Stimulated activated CD4-positive, alpha-beta T cell treated with anti-CD3 and anti-CD28 coated beads, Interleukin-4, amount 100 ng/mL, for 24 hours (primary cell): ENCODE results near the gene ATP11A.
"Not testable (repeated sequence)": the region's sequence is repeated elsewhere in the genome, so short reads cannot be mapped to it uniquely, and the experiment has no call there.

ENCODE experiments used
- DNase-seq: peaks from one replicate; pipeline ENCODE4 v3.0.0-alpha.2; 2020

The ATP11A gene

GRCh38 chr13:112779856-112780604 is 90.2 kb downstream of the ATP11A start:
- DNase-seq: no peak

GRCh38 chr13:112781287-112781686 is 91.4 kb downstream of the ATP11A start:
- no peak for DNase-seq

- DNase-seq: no peak
Measured at GRCh38 chr13:112781881-112782361, 92.1 kb downstream of the ATP11A start.

- no peak for DNase-seq
Measured at GRCh38 chr13:112782429-112783010, 92.7 kb downstream of the ATP11A start.

GRCh38 chr13:112783135-112783977 is 93.5 kb downstream of the ATP11A start:
- no peak for DNase-seq

DNA sequence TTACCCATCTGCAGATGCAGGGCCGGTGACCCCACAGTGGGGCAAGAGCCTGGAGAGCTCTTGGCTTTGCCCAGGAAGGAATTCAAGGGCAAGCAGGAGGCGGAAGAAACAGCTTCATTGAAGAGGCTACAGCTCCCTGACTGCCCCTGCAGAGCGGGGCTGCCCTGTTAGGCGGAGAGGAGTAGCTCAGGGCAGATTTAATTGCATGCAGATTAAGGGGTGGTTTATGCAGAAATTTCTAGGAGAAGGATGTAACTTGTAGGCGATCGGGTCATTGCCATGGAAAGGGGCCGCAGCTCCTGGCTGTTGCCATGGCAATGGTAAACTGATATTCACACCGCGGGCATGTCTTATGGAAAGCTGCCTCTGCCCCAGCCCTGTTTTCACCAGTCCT is 94.1 kb downstream of the ATP11A start:
- no peak for DNase-seq

DNA sequence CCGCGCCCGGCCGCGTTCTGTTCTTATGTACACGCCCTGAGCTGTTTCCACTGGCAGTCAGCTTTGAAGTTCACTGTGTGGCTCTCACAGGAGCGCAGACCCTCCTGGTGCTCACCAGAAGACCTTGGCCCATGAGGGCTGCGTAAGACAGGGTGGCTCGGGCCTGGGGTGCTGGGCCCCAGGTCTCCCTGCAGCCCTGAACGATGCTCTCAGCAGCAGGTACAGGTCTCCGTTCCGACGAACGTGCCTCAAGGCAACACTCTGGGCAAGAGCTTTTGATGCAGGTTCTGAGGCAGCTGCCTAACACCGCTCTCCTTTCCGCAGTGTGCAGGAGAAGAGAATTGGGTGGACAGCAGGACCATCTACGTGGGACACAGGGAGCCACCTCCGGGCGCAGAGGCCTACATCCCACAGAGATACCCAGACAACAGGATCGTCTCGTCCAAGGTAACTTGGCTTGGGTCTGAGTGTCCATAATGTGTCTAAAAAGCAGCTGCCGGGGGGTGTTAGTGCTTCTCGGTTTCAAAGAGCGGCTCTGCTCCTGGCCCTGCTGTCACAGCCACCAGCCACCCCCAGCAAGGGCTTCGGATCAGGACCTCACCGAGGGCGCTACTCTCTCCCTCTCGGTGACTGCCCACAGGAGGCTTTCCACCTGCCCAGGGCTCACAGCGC is 95.1 kb downstream of the ATP11A start:
- no peak for DNase-seq

- no peak for DNase-seq
Measured at GRCh38 chr13:112785483-112785856, 95.6 kb downstream of the ATP11A start.

DNA sequence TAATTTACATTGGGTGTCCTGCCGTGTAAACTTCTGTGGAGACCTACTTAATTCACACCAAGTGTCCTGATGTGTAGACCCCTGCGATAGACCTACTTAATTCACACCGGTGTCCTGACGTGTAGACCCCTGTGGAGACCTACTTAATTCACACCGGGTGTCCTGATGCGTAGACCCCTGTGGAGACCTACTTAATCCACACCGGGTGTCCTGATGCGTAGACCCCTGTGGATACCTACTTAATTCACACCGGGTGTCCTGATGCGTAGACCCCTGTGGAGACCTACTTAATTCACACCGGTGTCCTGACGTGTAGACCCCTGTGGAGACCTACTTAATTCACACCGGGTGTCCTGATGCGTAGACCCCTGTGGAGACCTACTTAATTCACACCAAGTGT is 97.0 kb downstream of the ATP11A start:
- DNase-seq: not testable (repeated sequence)

- DNase-seq: no peak
Measured at GRCh38 chr13:112790735-112791641, 101.2 kb downstream of the ATP11A start.

DNA sequence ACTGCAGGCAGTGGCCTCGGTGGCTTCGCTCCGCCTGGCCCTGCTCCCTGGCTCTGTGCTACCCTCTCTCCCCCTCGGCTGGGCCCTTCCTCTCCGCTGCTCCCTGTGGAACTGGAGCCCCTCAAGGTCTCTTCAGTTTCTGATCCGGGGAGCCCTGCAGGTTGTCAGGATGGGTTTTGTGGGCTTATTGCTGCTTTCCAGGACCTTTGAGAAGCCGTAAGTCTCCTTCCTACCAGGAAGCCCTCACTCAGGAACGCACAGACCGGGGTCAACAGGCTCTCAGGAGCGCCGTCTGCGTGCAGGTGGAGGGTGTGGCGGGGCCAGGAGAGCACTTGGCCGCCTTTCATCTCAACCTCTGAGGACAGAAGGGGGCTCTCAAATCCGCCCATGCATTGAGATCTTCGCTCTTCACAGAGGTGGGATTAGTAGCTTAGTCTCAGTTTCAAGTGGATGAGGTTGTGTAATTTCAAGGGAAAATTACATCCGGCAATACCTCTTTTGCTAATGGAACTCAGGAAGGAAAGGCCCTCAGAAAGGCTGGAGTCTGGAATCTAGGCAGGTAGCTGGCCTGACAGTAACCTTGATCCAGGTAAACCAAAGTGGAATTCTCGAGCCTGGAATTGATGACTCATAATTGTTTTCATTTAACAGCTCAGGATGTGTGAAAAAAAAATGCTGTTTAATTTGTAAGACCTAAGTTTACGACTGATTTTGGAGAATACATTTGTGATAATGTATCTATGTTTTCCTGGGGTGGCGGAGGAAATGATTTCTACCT is 102.0 kb downstream of the ATP11A start:
- no peak for DNase-seq

- no peak for DNase-seq
Measured at GRCh38 chr13:112792511-112792910, 102.7 kb downstream of the ATP11A start.

DNA sequence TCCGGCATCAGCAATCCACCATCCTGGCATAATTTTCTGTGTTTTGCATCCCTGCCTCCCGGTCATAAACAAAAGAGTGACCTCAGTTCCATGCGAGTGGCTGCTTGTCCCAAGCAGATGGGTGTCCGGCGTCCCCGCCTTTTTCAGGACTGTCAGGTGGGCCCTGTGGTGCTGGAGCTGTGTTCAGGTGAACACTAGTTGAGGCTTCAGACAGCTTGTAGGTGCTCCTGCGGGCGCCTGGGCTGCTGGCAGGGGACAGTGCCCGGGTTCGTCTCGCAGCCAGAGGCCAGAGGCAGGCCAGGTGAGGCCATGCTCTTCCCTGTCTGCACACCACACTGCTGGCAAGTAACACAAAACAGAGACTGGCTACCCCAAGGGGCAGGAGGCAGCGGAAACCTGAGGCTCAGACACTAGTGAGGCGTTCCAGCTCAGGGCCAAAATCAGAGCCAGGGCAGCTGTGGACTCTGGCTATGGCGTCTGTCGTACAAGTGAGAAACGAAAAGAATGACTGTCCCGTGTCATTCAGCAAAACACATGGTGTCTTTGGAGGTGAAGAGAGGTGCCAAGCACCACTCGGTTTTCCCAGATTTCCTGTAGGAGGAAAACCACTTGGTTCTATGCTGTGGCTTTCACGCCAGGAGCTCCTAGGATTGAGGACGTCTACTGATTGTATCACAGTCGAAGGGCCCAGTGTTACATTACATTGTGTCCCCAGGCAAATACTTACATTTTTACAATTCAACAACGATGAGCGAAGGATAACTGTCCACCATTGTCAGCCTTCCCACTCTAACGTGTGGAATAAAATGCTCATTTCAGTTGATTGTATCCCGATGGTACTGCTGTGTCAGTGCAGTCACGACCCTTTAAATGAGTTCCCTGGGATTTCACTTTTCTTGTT is 104.0 kb downstream of the ATP11A start:
- no peak for DNase-seq

DNA sequence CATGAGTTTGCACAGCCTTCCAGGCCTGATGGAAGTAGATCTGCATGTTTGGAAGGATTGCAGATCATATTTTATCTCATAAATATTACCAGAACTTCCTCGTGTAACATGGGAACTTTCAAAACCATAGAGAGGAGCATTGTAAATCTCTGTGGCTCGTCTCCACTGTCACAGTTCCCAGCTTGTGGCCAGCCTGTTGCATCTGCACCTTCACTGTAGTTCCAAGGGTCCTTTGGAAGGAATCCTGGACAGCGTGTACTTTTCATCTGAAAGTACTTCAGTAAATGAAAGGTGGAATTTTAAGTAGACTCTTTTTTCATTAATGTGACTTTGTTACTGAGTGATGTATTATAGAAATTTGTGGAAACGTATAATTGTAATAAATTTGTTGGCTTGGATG is 105.4 kb downstream of the ATP11A start:
- no peak for DNase-seq

GRCh38 chr13:112796190-112796915 is 106.5 kb downstream of the ATP11A start:
- no peak for DNase-seq

- DNase-seq: no peak
Measured at GRCh38 chr13:112799394-112799793, 109.6 kb downstream of the ATP11A start.

- DNase-seq: no peak
Measured at GRCh38 chr13:112800057-112800456, 110.2 kb downstream of the ATP11A start.

GRCh38 chr13:112800807-112801206 is 111.0 kb downstream of the ATP11A start:
- not testable (repeated sequence) for DNase-seq

DNA sequence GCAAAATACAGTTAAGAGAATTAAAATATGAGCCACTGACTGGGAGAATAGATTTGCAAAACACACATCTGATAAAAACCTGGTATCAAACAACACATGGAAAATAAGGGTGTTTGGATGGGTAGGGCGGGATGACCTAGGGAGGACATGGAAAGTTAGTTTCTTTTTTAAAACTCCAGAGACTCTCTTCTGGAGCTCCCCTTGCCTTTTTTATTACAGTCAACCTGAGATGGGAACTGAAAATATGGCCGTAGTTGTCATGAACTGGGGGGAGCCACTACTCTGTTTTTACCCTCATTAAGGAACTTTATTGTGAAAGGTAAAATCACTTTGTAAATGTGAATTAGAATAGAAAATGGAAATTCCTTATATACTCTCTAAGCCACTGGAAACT is 113.0 kb downstream of the ATP11A start:
- DNase-seq: no peak
